GM21381 (cell line): ENCODE results near the gene SLC35F1.
"Not testable (repeated sequence)": the region's sequence is repeated elsewhere in the genome, so short reads cannot be mapped to it uniquely, and the experiment has no call there.

ENCODE experiments used
- ATAC-seq: cut with Tn5 transposase; IDR thresholded peaks from one replicate; pipeline ENCODE4 v1.9.1; 2021; ENCODE audit warnings: mild to moderate bottlenecking, moderate library complexity; ENCODE audit not compliant: unreplicated experiment

SLC35F1 gene

GRCh38 chr6:117906958-117907600 is at the start of gene SLC35F1:
TSS of gene SLC35F1 (plus strand) at chr6:117907264.
- peak; percentile 59 for ATAC-seq

GRCh38 chr6:117858601-117859000 is 48.5 kb upstream of the SLC35F1 start:
- not testable (repeated sequence) for ATAC-seq

DNA sequence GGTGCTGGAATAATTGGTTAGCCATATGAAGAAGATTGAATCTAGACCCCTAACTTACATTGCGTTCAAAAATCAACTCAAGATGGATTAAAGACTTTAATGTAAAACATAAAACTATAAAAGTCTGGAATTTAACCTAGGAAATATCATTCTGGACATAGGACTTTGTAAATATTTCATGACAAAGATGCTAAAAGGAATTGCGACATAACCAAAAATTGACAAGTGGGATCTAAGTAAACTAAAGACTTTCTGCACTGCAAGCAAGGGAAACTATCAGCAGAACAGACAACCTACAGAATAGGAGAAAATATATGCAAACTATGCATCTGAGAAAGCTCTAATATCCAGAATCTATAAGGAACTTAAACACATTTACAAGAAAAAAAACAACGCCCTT is 45.5 kb upstream of the SLC35F1 start:
- ATAC-seq: no peak

GRCh38 chr6:117866561-117866960 is 40.5 kb upstream of the SLC35F1 start:
- ATAC-seq: no peak

GRCh38 chr6:117870486-117871242 is 36.4 kb upstream of the SLC35F1 start:
- ATAC-seq: peak; percentile 72

GRCh38 chr6:117880824-117881223 is 26.2 kb upstream of the SLC35F1 start:
- no peak for ATAC-seq

GRCh38 chr6:117890172-117890571 is 16.9 kb upstream of the SLC35F1 start:
- ATAC-seq: no peak

GRCh38 chr6:117906507-117906957 is 532 bp upstream of the SLC35F1 start:
- peak; percentile 42 for ATAC-seq

GRCh38 chr6:117907601-117908245 is 659 bp downstream of the SLC35F1 start:
- peak; percentile 15 for ATAC-seq

DNA sequence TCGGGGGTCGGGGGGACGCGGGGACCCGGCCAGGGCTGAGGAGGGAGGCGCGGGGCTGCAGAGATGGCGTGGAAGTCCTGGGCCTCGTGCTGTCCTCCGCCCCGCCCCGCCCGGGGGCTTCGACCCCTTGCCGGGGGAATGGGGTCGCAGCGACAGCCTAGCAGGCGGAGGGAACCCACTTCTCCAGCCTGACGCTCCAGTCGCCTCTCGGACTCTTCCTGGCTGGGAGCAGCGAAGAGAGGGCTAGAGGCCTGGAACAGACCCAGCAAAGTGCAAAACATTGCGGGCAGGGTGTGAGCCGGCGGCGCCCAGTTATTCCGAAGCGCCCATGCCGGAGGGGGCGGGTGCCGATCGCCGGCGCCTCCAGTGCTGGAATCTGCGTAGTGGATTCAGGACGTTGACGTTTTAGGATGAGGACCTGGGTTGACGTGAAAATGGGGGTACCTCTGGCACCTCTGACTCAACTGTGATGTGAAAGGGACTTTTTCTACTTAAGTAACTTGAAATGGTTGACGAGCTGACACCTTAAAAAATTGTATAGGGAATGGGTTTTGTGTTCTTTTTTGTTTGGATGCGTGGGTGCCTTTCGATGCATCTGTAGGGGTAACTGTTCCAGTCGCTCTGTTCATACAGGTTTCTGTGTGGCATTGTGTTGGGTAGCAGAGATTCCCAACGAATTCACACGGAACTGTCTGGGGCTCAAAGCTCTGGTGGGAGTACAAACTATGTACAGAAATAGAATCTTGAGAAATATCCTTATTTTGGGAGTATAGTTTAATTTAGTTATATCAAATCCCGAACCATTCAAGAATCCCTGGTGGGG is 1.4 kb downstream of the SLC35F1 start:
- no peak for ATAC-seq

GRCh38 chr6:117909638-117910037 is 2.6 kb downstream of the SLC35F1 start:
- no peak for ATAC-seq

DNA sequence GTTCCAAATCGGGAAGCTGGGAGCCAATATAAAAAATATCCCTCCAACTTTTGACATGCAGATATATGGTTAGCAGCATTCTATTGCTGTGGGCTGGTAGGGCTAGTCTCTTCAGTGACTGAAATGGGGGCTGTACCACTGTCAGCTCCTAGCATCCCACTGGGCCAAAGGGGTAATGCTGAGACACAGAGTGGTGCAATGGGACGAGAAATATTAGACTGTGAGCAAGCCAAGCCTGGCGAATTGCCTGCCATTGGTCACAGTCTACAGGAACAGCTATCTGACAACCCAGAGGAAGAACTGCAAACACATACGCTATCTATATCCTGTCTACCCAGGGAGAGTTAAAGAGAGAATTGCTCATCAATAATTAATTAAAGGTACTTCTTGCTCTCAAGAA is 3.5 kb downstream of the SLC35F1 start:
- no peak for ATAC-seq

GRCh38 chr6:117911150-117911549 is 4.1 kb downstream of the SLC35F1 start:
- no peak for ATAC-seq

DNA sequence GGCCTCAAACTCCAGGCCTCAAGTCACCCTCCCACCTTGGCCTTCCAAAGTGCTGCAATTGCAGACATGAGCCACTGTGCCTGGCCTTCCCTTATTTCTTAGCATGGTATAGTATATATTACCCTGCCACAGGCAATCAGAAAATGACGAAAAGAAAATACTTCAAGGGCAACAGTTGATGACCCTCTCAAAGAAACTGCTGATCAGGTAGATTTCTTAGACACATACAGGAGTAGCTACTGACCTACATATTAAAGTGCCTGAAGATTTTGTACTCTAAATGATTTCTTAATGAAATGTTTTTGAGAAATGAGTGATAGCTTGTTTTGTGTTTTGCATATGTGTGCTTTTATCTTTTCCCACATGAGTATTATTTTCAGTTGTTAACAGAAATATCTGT is 4.6 kb downstream of the SLC35F1 start:
- no peak for ATAC-seq

- ATAC-seq: no peak
These were observed 8.8 kb downstream of the SLC35F1 start for GRCh38 chr6:117915846-117916245.

DNA sequence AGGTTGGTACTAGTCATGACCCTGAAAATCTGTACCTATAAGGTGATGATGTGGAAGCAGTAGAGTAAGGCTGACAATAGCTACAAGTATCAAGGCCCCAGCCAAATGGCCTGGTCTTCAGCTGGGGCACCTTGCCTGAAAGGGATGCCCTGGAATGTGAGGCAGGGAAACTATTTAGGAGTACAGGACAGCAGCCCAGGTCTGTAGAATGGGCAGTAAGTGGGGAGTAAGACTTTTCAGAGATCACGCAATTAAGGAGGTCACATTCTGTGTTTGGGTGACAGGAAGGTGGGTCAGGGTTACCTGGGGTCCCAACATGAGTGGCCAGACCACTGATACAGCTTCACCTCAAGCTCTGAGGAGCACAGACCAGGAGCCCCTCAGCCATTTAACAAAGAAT is 9.4 kb downstream of the SLC35F1 start:
- ATAC-seq: no peak

DNA sequence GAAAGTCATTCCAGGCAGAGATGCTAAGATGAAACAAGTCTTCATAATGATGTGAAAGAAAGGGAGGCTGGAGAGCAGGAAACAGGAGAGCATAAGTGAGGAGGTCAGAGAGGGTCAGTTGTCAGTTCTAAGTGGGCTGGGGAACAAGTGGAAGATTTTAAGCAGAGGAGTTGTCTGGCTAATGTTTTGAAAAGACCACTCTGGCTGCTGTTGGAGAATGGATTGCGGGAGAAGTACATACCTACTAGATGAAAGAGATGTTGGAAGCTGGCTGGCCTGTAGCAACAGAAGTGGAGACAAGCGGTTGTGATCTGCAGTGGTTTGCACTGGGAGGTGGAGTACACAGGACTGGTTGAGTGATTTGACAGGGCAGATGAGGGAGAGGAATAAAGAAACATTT is 10.1 kb downstream of the SLC35F1 start:
- no peak for ATAC-seq

DNA sequence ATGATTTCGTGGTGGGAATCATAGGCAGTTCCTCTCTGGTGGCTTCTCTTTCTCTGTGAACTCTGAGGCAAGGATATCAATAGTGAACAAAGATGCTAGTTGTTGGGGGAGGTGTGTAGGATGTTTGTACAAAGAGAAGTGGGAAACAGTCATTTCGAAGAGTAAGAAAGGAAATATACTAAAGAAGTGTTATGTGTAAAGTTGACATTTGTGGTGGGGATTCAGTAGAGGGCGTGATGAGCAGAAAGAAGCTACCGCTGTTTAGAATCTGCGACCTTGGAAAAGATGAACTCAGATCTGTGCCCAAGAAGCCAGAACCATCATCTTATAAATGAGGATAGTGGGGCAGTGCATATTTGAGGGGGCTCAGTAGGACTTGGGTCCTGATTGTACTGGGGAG is 11.4 kb downstream of the SLC35F1 start:
- no peak for ATAC-seq

GRCh38 chr6:117919275-117919674 is 12.2 kb downstream of the SLC35F1 start:
- no peak for ATAC-seq

- no peak for ATAC-seq
These were observed 13.0 kb downstream of the SLC35F1 start for GRCh38 chr6:117919775-117920729.
